SK-N-SH treated with all-trans-retinoic acid at 6 μM for 48 hours (cell line): ENCODE results near the gene SDK1.

Experiments used
- ZNF565 ChIP-seq: fragments of 450-650 bp; formaldehyde crosslinking; conservative IDR thresholded peaks from 2 replicates; pipeline ENCODE4 v1.5.0; 2020; ENCODE audit warnings: low read depth, mild to moderate bottlenecking, moderate library complexity
- ZNF8 ChIP-seq: fragments of 450-650 bp; formaldehyde crosslinking; IDR thresholded peaks from 2 replicates; pipeline ENCODE4 v1.5.0; 2020; ENCODE audit warnings: mild to moderate bottlenecking, moderate library complexity

DNA sequence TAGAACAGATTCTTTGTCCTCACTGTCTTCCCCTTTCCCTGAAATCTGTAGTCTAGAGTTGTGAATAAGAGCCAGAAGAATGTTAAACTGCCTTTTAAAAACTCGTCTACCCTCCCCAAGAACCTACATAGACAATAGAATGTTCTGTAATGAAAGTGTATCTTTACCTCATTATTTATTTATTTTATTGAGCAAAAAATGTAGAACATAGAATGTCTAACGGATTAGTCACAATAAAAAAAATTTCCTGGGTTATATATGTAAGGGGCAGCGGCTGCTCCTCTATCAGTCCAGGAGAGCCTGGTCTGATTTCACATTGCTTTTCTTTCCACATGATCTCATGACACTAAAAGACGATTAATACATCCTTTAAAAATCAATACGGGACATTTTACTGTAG is 135.7 kb downstream of the SDK1 start:
- TF ChIP-seq ZNF565 = no peak
- no peak for TF ChIP-seq ZNF8 (CRISPR knock-in tag)
